GM12878 (cell line): ENCODE results near the gene UBAP1L. TPM values are rescaled to one million over a fixed set of nuclear protein-coding genes. Genes with fewer than 3 reads are reported as not detected.

Experiments
- ATAC-seq: fragments of 200-7000 bp; cut with Tn5 transposase; 3 replicates; pipeline ENCODE4 v1.9.1; 2020; ENCODE audit warnings: mild to moderate bottlenecking, moderate library complexity
- BruUV-seq: library from RNA; stranded (reverse); fragments of 400-500 nt; replicated peaks from 2 replicates; lab custom pipeline; 2021; lab: Mats Ljungman, UMichigan
- CTCF ChIA-PET: fragments of 300-600 bp; sonication (Branson Sonifier 250); formaldehyde crosslinking; extraction: SDS; loops from one replicate; lab custom pipeline; 2021; ENCODE audit warnings: inconsistent platforms; lab: Yijun Ruan, JAX
- POLR2A ChIA-PET: fragments of 350-600 bp; formaldehyde crosslinking; extraction: SDS; loops from one replicate; lab custom pipeline; 2021; ENCODE audit warnings: inconsistent platforms; lab: Charles Lee
- RAD21 ChIA-PET: fragments of 300-600 bp; sonication (Branson Sonifier 250); formaldehyde crosslinking; loops from one replicate; lab custom pipeline; 2023; ENCODE audit warnings: antibody characterized with exemption; ENCODE audit not compliant: unreplicated experiment; lab: Charles Lee
- SMC1A ChIA-PET: fragments of 300-600 bp; sonication (Branson Sonifier 250); formaldehyde crosslinking; loops from one replicate; lab custom pipeline; 2023; ENCODE audit not compliant: unreplicated experiment, uncharacterized antibody; lab: Charles Lee
- DNase-seq: peaks from one replicate; pipeline ENCODE4 v3.0.0-alpha.2; 2011; ENCODE audit warnings: low read depth, low spot score
- FAIRE-seq: peaks from 3 replicates; lab custom pipeline; 2011; peaks lifted over from hg19 to GRCh38; lab: Jason Lieb, UNC
- H2AFZ ChIP-seq: 2 replicates; pipeline ENCODE4 v1.6.0; 2011; ENCODE audit warnings: low read depth, low read length, control low read depth; ENCODE audit not compliant: control insufficient read depth
- H3K27ac ChIP-seq: 2 replicates; pipeline ENCODE4 v1.5.1; 2011; ENCODE audit warnings: control low read depth; ENCODE audit not compliant: control insufficient read depth, insufficient read depth
- H3K27me3 ChIP-seq, 2 experiments: replicated peaks in 1 of 2; 2 replicates each; pipeline versions ENCODE4 v1.6.0 to v1.6.1; 2011; ENCODE audit warnings: low read length in 1 of 2; ENCODE audit not compliant: control insufficient read depth in 2 of 2, insufficient read depth in 2 of 2
- H3K36me3 ChIP-seq, 2 experiments: 2 replicates each; pipeline ENCODE4 v1.5.1; 2011; ENCODE audit warnings: low read length in 1 of 2; ENCODE audit not compliant: control insufficient read depth in 2 of 2, insufficient read depth in 2 of 2
- H3K4me1 ChIP-seq: 2 replicates; pipeline ENCODE4 v1.6.1; 2011; ENCODE audit warnings: mild to moderate bottlenecking, low read length, moderate library complexity, mixed read lengths; ENCODE audit not compliant: control insufficient read depth, insufficient read depth
- H3K4me2 ChIP-seq: 2 replicates; pipeline ENCODE4 v1.6.0; 2011; ENCODE audit warnings: control low read depth; ENCODE audit not compliant: control insufficient read depth, insufficient read depth
- H3K4me3 ChIP-seq: fragments of 200-600 bp; sonication (generic); 2 replicates; pipeline ENCODE4 v1.5.1; 2016
- H3K79me2 ChIP-seq: 2 replicates; pipeline ENCODE4 v1.6.0; 2011; ENCODE audit warnings: low read length; ENCODE audit not compliant: control insufficient read depth, insufficient read depth
- H3K9ac ChIP-seq: 2 replicates; pipeline ENCODE4 v1.8.0; 2011; ENCODE audit warnings: low read length, control low read depth, mixed read lengths; ENCODE audit not compliant: control insufficient read depth, insufficient read depth
- H3K9me3 ChIP-seq: replicated peaks from 3 replicates; pipeline ENCODE4 v1.5.1; 2011; ENCODE audit warnings: mild to moderate bottlenecking, low read length; ENCODE audit not compliant: control insufficient read depth, insufficient read depth
- H4K20me1 ChIP-seq: 2 replicates; pipeline ENCODE4 v1.6.0; 2011; ENCODE audit not compliant: control insufficient read depth, insufficient read depth
- BACH1 ChIP-seq: fragments of 450-650 bp; IDR thresholded peaks from 2 replicates; pipeline ENCODE4 v1.6.1; 2017; ENCODE audit warnings: mild to moderate bottlenecking, borderline replicate concordance
- CHD4 ChIP-seq: fragments of 200-600 bp; sonication (generic); IDR thresholded peaks from 2 replicates; pipeline ENCODE4 v1.6.1; 2016; ENCODE audit warnings: mild to moderate bottlenecking
- ETV6 ChIP-seq, 2 experiments: fragments of 450-650 bp in 1 of 2; IDR thresholded peaks in 1 of 2; conservative IDR thresholded peaks in 1 of 2; 2 replicates each; pipeline ENCODE4 v1.6.1; 2014; ENCODE audit warnings: antibody characterized with exemption in 1 of 2, borderline replicate concordance in 1 of 2, low read depth in 1 of 2, mild to moderate bottlenecking in 1 of 2, moderate library complexity in 1 of 2
- LARP7 ChIP-seq: fragments of 450-650 bp; IDR thresholded peaks from 2 replicates; pipeline ENCODE4 v1.6.1; 2017; ENCODE audit warnings: mild to moderate bottlenecking
- NFXL1 ChIP-seq: fragments of 450-650 bp; IDR thresholded peaks from 2 replicates; pipeline ENCODE4 v1.6.1; 2017; ENCODE audit warnings: antibody characterized with exemption, mild to moderate bottlenecking, borderline replicate concordance
- RAD21 ChIP-seq: IDR thresholded peaks from 2 replicates; pipeline ENCODE4 v1.6.1; 2011; ENCODE audit warnings: mild to moderate bottlenecking, low read depth, low read length, moderate library complexity; ENCODE audit not compliant: insufficient read depth
- RUNX3 ChIP-seq: IDR thresholded peaks from 2 replicates; pipeline ENCODE4 v1.6.1; 2012; ENCODE audit warnings: low read length, inconsistent platforms
- TBL1XR1 ChIP-seq: IDR thresholded peaks from 2 replicates; pipeline ENCODE4 v1.6.1; 2012; ENCODE audit warnings: low read depth, low read length, improper control_type of control experiment
- TCF7 ChIP-seq: IDR thresholded peaks from 2 replicates; pipeline ENCODE4 v1.6.1; 2014; ENCODE audit warnings: antibody characterized with exemption, borderline replicate concordance
- WGBS: methylation state at CpG from one replicate; pipeline ENCODE4 v1.1.6; 2016; ENCODE audit warnings: low lambda C conversion rate; ENCODE audit not compliant: insufficient replicate concordance, insufficient coverage; ENCODE audit errors: missing lambda C conversion rate; 5-methylcytosine and 5-hydroxymethylcytosine counted together
- in situ Hi-C: fragments of 300-500 bp; cut with MboI; formaldehyde crosslinking; loops from 9 replicates; pipeline ENCODE4 v1.14.3; 2018; ENCODE audit warnings: mixed read lengths
- intact Hi-C: fragments of 100-400 bp; cut with micrococcal nuclease; formaldehyde crosslinking; loops from one replicate; pipeline ENCODE4 v1.14.2; 2022; ENCODE audit not compliant: unreplicated experiment
- polyA plus RNA-seq, 11 experiments: library from polyadenylated mRNA; depleted of rRNA in 4 of 11; unstranded in 6 of 11; stranded (reverse) in 5 of 11; fragments of >200 nt; fragmentation: Nextera tagmentation in 4 of 11; fragmentation: Illumina TruSeq in 1 of 11; extraction: Ambion mirVana in 4 of 11; extraction: Trizol in 1 of 11; gene quantifications; 1 replicate in 1 of 11; 2 replicates in 10 of 11; pipeline versions ENCODE4 v1.2.1 to v1.2.3, GENCODE V29; 2011 to 2016; ENCODE audit warnings: inconsistent platforms in 2 of 11, missing spikeins in 2 of 11, low read depth in 1 of 11
- total RNA-seq, 4 experiments: library from RNA; depleted of rRNA in 3 of 4; stranded (reverse); fragments of >200 nt in 3 of 4; fragmentation: Illumina TruSeq in 1 of 4; extraction: Trizol in 1 of 4; gene quantifications; 2 replicates each; pipeline versions ENCODE4 v1.2.1 to v1.2.3, GENCODE V29; 2013 to 2021

The UBAP1L gene
- total and polyA plus RNA-seq, 10 of the 15 experiments (the other 5 are each of a cell fraction or from before 2014, with no cell fraction given): 0.03 to 2.6 (median 1.0) TPM

DNA sequence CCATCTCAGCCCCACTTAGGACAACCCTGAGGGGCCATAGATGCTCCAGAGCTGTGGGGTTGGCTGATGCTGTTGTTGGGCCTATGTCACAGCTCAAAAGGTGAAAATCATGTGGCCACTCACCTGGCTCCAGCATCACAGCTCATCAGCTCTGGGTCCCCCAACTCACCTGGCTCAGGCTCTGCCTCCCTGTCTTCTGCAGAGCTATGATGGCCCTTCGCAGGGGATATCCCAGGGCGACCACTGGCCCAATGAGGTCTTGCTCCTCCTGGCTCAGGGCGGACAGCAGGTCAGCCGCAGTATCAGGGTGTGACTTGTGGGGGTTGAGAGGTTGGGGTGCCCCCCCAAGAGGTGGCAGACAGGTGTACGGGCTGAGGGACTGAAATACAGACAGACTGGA, 15.7 kb downstream of the UBAP1L start:
- Histone ChIP-seq H3K27me3 (no peaks in the 10 kb centered on the region), H4K20me1 (no peaks in the 10 kb centered on the region), H3K4me1 (no peaks in the 10 kb centered on the region), H3K9ac (no peak overlapping the region), H3K9me3 (no peaks in the 10 kb centered on the region), H3K4me2 (no peak overlapping the region), H3K79me2 (no peaks in the 10 kb centered on the region), H2AFZ (no peak overlapping the region), H3K4me3 (no peak overlapping the region), H3K36me3 (peaks cover 3 to 4% of the 10 kb centered on the region in 2 experiments; a peak in 2 of 4 replicates), H3K27ac (no peak overlapping the region)
- POLR2A ChIA-PET: no interaction called here
- RAD21 ChIA-PET: no interaction called here
- CTCF ChIA-PET: interaction anchor here (1.0 kb wide), 1 partner anchor 47 kb away, joined by 3 read pairs; no protein-coding TSS in a partner anchor
- BruUV-seq: no TSS peak
- SMC1A ChIA-PET: no interaction called here
- 95% methylated on average over 5 of the region's 5 CpGs for WGBS
- DNase-seq (no peak), ATAC-seq (no peak), FAIRE-seq (no peak)
- in situ Hi-C loops: no loop called here
- no peak for TF ChIP-seq LARP7
- TF ChIP-seq TBL1XR1: no peak
- TF ChIP-seq NFXL1: no peak
- TF ChIP-seq TCF7: no peak
- TF ChIP-seq ETV6 (conservative IDR thresholded peaks at IDR 0.05 in 1 of 2, IDR thresholded peaks at IDR 0.05 in 1 of 2; ENCODE audit: borderline replicate concordance in 1 of 2, low read depth in 1 of 2): no peak
- no peak for TF ChIP-seq CHD4
- TF ChIP-seq BACH1: no peak
- TF ChIP-seq RUNX3: no peak
- no peak for TF ChIP-seq RAD21
- intact Hi-C loops: no loop called here
